ENCODE results near the gene WT1.

WT1 gene

DNA sequence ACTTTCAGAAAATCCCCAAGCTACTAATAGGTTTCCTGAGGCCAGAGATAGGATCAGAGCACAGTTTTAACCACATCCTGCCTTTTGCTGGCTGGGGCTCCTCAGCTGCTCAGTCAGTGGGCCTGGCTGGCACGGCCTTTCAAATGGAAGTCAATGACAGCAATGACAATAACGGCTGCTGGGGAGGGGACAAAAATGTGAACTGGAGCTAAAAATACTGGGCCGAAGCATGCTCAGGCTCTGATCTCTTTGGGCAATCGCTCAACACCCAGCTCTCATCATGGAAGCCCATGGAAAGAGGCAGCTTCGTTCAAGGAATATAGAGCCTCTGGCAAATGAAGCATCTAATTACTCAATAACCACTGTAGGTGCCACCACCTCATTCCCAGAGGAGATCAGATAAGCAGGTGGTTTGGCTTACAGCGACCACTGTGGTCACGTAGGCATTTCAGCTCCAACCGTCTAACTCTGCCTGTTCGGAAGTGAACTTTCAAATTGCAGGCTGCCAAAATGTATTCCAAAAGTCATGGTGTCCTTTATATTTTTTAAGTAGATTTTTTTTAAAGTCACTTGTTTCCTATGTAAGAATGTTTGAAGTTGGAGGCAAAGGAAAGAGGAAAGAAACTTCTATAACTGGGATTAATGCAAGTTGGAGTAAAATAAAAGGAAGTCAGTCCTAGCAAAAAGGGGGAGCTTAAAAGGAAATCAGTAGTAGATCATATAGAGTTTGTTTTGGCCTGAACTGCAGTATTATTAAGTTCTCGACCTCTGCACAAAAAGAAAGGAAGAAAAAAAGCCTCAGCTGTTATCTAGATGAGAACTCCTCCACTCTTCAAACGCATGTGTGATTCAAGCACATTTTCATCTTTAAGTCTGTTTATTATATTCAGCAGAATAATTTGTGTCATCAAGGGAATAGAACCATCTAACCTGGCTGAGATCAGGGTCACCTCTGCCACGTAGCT is 14.1 kb downstream of the WT1 start:
- no peak for DNase-seq

DNA sequence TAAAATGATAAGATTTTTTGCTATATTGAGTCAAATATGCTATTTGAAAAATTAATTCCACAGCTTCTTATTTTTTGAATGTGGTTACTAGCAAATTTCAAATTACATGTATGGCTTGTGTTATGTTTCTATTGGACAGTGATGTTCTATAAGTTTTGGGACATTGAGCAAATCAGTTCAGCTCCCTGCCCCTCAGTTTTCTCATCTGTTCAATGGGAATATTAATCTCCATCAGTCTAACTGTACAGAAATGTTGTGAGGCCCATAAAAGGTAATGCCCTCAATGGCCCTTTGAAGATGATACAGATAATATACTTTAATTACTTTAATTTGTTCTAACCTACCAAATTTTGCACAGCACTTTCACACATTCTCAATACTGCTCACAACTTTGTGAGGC is 15.2 kb downstream of the WT1 start:
- no peak for DNase-seq

DNA sequence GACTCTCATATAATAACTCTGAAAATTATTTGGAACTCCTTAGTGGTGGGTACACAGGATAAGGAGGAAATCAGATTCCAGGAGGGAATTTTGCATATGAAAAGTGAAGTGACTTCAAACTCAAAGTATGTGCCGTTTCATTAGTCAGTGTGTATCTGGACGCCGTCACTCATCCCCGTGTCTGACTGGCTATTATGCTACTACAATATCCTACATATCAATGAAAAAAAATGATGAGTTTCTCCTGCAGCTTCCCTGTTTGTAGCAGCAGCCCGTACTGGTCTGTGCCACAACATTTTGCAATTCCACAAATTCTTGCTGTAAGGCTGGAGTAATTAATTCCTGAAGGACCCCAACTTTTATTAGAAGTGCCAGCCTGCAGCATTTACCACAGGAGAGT is 16.5 kb downstream of the WT1 start:
- no peak for DNase-seq

DNA sequence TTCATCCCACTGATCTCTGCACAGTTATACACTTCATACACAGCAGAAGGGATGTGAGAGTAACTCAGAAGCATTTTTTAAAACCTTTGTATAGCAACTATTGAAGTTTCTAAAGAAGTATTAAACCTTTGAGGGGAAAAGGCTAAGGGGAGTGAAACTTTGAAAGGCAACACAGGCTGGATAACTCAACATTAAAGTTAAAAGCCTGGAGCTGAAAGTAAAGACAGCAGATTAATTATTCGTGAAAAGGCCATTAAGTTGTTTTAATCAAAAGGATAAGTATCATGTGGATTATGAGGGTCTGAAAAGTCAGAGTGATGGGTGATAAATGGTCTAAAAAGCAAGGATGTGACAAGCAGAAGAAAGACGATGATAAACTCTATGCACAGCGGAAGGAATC is 17.5 kb downstream of the WT1 start:
- no peak for DNase-seq

DNA sequence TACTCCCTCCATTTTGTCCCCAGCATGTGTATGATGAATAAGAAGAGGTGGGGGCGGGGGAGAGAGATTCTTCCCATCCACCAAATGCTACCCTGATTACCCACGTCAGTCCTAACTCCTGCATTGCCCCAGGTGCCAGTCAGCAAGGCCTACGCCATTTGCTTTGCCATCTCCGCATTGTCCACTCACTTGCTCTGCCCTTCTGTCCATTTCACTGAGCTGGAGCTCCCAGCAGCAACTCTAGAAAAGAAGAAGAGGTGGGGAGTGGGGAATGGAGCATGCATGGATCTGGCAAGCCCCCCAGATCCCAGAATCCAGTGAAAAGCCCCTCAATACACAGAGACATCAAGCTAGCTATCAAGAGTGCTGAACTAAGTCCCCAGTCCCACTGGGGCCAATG is 19.0 kb downstream of the WT1 start:
- no peak for DNase-seq

DNA sequence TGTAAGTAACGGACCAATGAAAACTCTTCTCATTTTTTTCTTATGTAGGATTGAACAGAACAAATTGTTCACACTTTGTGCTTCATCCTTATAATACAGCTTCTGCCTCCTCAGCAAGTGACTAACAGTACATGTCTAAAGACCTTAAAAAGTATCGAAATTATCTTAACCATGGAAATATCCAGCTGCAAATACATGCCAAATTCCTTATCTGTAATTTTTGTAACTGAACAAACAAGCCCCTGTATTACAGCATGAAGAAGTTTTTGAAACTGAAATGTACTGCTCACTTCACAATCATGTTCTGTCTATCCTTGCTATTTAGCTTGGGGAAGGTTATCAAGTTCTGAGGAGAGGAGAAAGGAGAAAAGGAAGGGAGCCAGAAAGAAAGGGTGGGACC is 20.4 kb downstream of the WT1 start:
- no peak for DNase-seq

DNA sequence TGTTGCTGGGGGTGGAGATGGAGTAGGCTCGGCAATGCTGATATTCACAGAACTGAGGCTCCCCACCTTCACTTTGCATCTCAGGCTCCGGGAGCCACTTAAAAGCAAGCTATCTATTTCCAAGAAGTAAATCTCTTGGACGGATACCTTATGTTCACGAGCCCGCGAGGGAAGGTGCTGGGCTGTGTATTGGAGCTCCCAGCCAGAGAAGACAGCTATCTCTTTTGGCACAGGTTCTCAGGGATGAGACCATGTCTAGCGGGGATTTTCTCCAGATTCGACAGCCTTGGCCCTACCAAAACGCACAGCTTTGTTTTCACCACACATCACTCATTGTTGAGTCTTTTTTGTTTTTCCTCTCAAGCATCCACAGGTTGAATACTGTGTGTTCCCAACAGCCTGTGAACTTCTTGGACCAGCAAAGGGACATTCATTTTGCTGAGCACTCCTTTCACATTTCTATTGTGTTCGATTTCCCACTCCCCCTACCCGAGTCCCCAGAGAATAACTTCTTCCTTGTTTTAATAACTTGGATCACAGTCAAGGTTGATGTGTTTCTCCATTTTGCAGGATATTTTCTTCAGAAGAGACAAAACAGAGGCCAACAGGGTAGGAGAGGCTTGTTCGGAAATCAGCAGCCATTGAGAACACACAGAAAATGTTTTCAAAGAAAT is 23.3 kb downstream of the WT1 start:
- DNase-seq = no peak

DNA sequence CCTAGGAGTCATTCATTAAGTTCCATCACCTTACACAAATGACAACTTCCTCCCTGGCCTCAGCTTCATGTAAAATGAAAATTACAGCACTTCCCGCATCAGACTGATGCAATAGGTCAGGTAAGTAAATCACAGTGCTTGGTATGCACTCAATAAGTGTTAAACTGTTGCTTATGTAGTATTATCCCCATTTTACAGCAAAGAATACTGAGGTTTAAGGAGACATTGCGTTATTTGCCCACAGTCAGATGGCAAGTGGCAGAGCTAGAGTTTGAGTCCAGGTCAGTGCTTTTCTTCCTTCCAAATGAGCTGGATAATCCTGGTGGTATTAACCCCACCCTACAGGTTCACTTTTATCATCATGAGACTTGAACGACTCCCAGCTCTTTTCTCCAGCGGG is 29.7 kb downstream of the WT1 start:
- no peak for DNase-seq

DNA sequence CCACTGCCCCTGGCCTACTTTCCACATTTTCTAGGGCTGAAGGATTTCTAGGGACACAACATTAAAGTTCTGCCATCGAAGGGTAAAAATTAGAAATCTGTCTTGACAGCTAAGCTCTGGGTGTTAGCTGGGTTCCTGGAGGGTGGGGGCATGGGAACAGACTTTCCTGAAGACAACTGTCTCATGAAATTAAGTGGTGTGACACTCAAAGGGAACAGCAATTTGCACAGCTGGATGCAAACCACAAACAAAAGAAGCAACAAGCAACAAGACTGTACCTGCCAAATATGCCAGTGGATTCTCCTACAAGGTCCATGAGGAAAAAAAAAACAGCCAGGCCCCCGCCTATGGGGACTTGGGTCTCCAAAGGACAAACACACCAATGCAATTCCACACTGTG is 32.5 kb downstream of the WT1 start:
- no peak for DNase-seq

DNA sequence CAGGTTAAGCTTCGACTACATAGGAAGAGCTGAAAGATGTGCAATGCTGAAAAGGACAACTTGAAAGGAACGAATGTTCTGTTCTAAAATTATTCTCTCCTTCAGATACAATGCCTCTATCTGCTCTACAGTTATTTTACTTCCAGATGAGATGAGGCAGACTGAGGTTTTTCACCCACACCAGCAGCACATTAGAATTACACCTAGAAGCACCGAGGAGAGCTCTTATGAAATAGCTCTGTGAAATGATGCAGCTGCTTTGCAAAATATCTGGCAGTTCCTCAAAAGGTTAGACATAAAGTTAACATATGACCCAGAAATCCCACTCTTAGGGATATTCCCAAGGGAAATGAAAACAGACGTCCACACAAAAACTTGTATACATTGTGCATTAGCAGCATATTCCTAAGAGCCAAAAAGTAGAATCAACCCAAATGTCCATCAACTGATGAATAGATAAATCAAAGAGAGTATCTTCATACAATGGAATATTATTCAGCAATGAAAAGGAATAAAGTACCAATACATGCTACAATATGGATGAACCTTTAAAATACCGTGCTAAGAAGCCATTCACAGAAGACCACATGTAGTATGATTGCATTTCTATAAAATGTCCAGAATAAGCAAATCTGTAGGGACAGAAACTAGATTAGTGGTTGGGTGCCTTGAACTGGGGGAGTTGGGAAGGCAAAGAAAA is 34.5 kb downstream of the WT1 start:
- DNase-seq = no peak

DNA sequence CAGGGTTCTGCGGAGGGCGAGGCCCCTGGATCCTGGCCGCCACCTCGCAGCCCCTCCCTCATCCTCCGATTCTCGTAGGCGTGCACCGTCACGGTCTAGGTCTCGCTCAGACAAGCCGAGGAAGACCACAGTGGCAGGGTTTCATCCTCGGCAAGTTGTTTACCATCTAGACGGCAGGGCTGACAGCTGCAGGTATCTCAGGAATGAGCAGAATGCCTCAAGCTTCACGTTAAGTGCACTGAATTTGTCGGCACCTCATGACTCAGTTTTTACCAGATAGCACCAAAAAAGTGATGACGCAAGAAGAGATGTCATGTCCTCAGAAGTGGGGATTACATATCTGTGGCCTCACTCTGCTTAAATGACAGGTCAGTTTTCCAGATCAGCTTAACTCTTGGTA is 35.1 kb downstream of the WT1 start:
- DNase-seq = no peak

DNA sequence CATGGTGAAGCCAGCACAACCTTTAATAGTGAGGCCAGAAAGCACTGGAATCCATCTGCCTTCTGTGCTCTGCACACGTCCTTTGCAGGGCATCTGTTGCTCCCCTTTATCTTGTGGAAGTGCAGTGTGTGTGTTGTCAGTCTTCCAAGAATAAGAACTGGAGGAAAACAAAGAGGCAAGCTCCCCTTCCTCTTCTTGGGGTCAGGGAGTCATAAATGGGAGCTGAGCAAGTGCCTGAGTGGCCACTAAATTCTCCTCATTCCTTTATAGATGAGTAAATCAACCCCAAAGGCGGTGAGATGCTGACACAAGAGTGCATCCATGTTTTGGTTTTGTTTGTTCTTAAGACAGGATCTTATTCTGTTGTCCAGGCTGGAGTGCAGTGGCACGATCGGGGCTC is 38.3 kb downstream of the WT1 start:
- no peak for DNase-seq

DNA sequence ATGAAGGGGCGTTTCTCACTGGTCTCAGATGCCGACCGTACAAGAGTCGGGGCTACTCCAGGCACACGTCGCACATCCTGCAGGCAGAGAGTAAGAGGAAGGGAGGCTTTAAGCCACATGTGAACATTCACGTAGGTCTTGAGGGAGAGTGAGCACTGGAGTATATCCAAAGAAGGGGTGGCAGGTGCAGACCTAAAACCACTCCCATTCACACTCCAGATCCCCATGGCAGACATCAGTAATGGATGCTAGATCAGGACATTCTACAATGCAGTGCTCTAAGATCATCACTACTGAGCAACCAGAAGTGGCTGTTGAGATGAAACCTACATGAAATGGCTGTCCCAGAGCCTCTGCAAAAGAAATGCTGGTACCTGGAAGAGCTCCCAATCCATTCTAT is 39.0 kb downstream of the WT1 start:
- DNase-seq = no peak

DNA sequence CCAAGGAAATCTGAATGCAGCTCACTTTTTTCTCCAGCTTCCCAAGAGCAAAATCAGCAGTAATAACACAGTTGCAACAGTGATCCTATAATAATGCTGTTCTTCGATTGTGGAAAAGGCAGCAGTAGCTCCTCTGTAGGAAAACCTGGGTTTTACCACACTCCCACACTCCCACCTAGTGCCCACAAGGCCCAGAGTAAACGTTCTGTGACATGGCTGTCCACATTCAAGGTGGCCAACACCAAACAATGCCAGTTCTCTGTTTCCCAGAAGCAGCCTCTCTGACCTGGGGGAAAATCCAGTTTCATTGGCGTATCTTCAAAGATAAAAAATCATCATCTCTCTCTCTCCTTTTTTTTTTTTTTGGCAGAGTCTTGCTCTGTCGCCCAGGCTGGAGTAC is 40.2 kb downstream of the WT1 start:
- DNase-seq = no peak

DNA sequence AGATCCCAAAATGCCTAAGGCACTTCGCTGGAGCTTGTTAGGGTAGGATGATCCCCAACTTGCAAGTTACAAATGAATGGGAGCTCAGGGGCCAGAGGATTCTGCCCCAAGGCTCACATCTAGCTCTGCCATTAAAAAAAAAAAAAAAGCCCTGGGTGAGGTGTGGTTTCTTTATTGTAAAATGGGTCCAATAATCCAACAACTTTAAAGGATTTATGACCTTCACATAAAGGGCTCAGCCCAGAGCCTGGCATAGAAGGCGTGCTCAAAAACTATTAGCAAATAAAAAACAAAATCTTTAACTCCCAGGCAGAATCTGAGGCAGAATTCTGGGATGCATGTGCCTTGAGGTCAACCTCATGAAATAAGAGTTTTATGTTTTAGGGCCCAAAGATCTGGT is 42.5 kb downstream of the WT1 start:
- DNase-seq = no peak

DNA sequence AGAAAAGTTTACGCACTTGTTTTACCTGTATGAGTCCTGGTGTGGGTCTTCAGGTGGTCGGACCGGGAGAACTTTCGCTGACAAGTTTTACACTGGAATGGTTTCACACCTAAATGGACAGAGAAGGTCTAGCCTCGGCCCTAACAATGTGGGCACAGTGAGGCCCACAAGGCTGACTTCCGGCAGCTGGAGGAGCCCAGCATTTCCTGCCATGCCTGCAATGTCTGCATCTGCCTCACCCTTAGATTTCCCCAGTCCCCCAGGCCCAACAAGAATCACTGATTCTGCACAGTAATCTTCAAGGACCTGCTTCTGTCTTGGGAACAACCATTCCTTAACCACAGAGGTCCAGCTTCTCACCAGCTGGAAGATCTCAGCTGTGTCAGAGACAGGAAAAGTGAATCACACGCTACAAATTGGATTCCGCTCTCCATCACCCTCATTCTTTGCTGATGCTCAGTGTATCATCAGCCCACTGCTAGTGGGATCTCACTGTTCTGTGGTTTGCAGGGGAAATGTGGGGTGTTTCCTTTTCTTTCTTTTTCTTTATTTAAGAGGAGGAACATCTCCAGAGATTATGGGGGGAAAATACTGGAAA is 43.3 kb downstream of the WT1 start:
- no peak for DNase-seq

DNA sequence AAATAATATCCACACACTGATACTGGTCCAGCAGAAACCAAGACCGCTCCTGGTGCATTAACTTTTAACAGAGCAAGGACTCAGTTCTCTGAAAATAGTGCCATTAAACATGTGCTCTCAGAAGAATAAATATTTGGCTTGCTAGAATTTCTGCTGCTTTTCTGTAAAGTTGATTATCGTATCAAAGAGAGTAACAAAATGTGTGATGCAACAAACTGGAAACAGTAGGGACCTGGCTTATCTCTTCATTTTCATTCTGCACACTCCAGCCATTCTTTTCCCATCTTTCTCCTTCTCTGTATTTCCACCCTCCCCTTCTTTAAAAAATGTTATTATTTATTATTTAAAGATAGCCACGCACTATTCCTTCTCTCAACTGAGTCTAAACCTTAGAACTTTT is 43.9 kb downstream of the WT1 start:
- DNase-seq = no peak

DNA sequence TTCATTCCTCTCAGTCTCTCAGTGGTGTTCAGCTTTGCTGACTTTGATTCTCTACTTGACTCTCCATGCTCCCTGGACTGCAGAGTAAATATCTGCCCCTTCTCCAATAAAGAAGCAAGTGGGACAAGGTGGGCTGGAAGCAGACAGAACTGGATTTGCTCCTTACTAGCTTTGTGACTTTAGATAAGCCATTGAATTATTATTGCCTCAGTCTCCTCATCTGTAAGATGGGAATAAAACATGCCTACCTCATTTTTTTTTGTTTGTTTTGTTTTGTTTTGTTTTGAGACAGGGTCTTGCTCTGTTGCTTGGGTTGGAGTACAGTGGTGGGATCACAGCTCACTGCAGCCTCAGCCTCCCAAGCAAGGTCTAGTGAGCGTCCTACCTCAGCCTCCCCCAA is 44.6 kb downstream of the WT1 start:
- no peak for DNase-seq

DNA sequence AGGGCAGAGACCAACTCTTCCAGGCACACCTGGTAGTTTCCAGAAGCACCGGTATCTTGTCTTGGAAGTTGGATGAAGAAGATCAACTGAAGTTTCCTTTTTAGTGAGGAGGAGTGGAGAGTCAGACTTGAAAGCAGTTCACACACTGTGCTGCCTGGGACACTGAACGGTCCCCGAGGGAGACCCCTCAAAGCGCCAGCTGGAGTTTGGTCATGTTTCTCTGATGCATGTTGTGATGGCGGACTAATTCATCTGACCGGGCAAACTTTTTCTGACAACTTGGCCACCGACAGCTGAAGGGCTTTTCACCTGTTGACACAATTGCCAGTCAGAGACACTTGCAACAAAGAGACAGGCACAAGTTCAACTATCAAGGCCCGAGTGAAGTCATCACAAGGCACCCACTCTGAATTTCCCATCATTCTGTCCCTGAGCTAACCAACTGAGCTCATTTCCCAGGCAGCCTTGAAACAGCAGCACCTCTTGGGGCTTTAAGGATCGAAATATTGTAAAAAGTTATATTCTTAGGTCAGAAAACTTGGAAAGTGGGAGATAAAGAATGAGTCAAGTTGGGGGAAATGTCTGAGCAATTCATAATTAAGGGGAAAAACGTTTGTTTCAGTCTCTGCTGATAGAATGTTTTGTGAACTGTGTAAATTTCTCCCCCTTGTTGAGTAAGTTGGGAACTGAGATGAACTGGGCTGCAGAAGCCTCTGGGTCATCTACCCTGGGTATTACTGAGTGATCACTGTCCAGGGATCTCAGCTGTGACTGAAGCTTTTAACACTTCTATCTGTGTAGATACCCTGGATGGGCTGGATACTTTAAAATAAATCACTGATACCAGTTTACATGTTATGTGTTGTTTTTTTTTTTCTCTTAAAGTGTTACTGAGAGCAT is 46.2 kb downstream of the WT1 start:
- no peak for DNase-seq

DNA sequence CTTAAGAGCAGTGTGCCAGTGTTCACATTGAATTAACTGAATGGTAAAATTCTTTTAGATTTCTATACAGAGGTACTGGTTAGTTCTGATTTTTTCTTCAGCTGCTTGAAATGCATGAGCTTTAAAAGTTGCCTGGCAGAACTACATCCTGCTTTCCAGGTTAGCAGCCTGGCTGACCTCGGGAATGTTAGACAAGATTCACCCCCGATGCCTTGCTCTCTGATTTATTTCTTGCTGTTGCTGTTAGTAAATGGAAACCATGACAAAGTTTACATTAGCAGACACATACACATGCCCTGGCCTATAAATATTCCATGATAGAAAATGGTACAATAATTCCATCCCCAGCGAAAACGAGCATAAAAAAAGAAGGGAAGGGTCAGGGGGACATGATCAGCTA is 47.0 kb downstream of the WT1 start:
- no peak for DNase-seq

DNA sequence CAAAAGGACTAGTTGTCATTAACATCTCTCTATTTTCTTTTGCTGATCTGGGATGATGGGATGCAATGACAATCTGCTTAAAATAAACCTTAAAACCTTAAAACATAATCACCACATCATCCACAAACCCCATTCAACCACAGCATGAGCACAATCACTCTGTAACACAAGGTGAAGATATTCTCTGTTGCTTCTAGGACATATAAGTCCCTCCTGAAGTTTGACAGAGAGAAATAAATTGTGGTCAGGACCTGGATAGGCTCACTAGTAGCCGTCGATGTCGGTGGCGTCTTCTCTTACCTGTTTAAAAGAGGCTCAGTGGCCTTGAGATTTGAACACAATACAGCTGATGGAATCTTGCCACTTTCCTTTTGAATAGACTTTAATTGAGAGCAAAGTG is 47.9 kb downstream of the WT1 start:
- DNase-seq = no peak

DNA sequence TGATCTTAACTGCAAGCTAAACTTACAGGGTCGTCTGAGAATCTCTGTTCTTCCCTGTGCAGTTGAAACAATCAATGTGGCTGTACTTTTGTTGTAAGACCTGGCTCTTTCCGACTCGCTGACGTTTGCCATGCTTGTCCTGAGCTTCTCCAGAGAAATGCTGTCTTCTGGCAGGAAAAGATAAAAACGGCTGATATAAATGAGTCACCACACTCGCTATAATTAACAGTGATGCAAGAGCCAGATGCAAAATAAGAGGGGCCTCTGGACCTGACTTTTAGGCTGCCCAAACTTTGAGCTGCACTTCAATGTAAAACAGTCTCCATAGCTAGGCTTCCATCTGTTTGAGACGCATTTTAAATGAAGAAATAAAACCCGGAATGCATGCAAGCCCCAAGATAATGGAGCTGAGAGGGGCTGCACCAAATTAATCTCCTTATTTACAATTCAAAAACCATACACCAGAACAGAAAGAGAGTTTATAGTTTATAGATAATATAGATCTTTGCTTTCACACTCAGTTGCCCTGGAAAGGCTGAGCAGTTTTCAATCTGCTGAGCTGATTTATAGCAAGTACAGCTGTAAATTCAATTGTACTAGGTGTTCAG is 48.5 kb downstream of the WT1 start:
- no peak for DNase-seq
